Measurements from ENCODE around the gene SYCE3. TPM values are rescaled to one million over a fixed set of nuclear protein-coding genes. Genes with fewer than 3 reads are reported as not detected.

The SYCE3 gene
- total and polyA plus RNA-seq, 9 of the 15 experiments (the other 6 are each of a cell fraction or from before 2014, with no cell fraction given), result 0.56 TPM; not detected in 8

- TF ChIP-seq REST (IDR thresholded peaks at IDR 0.05; ENCODE audit: borderline replicate concordance) (peak; percentile 41; the same call in 1 of the 2 replicates), REST (CRISPR knock-in tag; IDR thresholded peaks at IDR 0.05; ENCODE audit: low read depth) (no peak), ZNF551 (CRISPR knock-in tag; IDR thresholded peaks at IDR 0.05) (no peak), TARDBP (IDR thresholded peaks at IDR 0.05) (peak; percentile 58; the same call in 1 of the 2 replicates), RBM15 (IDR thresholded peaks at IDR 0.05; ENCODE audit: insufficient read depth, low read length) (no peak), ZNF316 (IDR thresholded peaks at IDR 0.05) (no peak), SNRNP70 (optimal IDR thresholded peaks at IDR 0.05; ENCODE audit: low read depth, low read length) (no peak), BCOR (IDR thresholded peaks at IDR 0.05) (no peak), SRSF3 (IDR thresholded peaks at IDR 0.05; ENCODE audit: insufficient read depth, low read length) (no peak), ZFPM2 (CRISPR knock-in tag; IDR thresholded peaks at IDR 0.05) (no peak), SMAD4 (CRISPR knock-in tag; conservative IDR thresholded peaks at IDR 0.05) (peak; percentile 49; the same call in 1 of the 2 replicates), ZNF134 (CRISPR knock-in tag; conservative IDR thresholded peaks at IDR 0.05) (no peak), POLR2H (tag; IDR thresholded peaks at IDR 0.05; ENCODE audit: low read depth) (0 out of 2 replicates have a peak, but pooled peaks have one; percentile 7), ZNF511 (CRISPR knock-in tag; IDR thresholded peaks at IDR 0.05) (peak; percentile 69; the same call in 1 of the 2 replicates), ZNF586 (CRISPR knock-in tag; conservative IDR thresholded peaks at IDR 0.05) (no peak), ZNF253 (CRISPR knock-in tag; conservative IDR thresholded peaks at IDR 0.05) (no peak), HDAC8 (tag; IDR thresholded peaks at IDR 0.05) (peak; percentile 52; the same call in 1 of the 2 replicates), HMGXB4 (CRISPR knock-in tag; IDR thresholded peaks at IDR 0.05) (peak; percentile 58; the same call in 1 of the 2 replicates), RBM22 (IDR thresholded peaks at IDR 0.05; ENCODE audit: low read depth, low read length, poor library complexity, severe bottlenecking) (peak; percentile 67), BCL6 (CRISPR knock-in tag; IDR thresholded peaks at IDR 0.05) (no peak)
Observed at GRCh38 chr22:50526108-50526833, 36.4 kb downstream of the SYCE3 start (continued).

Measured in K562 (cell line).